Stomach (tissue), 9 donors: Measurements from ENCODE around the gene PDX1. TPM values are rescaled to one million over a fixed set of nuclear protein-coding genes. Genes with fewer than 3 reads are reported as not detected.
"Not testable (repeated sequence)": the region's sequence is repeated elsewhere in the genome, so short reads cannot be mapped to it uniquely, and the experiment has no call there.

ENCODE experiments used
- DNase-seq, 2 donors: peaks; one replicate each; pipeline versions ENCODE4 v3.0.0 to v3.0.0-alpha.2; 2013 to 2019
- H3K27ac ChIP-seq, 5 donors: fragments of 200-600 bp in 4 of 5; sonication (generic) in 4 of 5; one replicate each; pipeline ENCODE4 v1.5.1; 2013 to 2019; ENCODE audit warnings: mild to moderate bottlenecking in 1 of 5, moderate library complexity in 1 of 5
- H3K27me3 ChIP-seq, 3 donors: fragments of 200-600 bp; sonication (generic); one replicate each; pipeline ENCODE4 v1.5.1; 2017 to 2019; ENCODE audit warnings: mixed run types in 1 of 3
- H3K36me3 ChIP-seq, 4 donors: fragments of 200-600 bp; sonication (generic); 1 replicate in 3 of 4; 2 replicates in 1 of 4; pipeline ENCODE4 v1.5.1; 2016 to 2019
- H3K4me1 ChIP-seq, 4 donors: fragments of 200-600 bp; sonication (generic); one replicate each; pipeline ENCODE4 v1.5.1; 2016 to 2019
- H3K4me3 ChIP-seq, 4 donors: fragments of 200-600 bp; sonication (generic) in 3 of 4; one replicate each; pipeline ENCODE4 v1.5.1; 2016 to 2019; ENCODE audit warnings: mild to moderate bottlenecking in 1 of 4
- H3K9me3 ChIP-seq, 4 donors: fragments of 200-600 bp; sonication (generic); one replicate each; pipeline ENCODE4 v1.5.1; 2016 to 2019
- CTCF ChIP-seq, 7 experiments: fragments of 450-650 bp in 4 of 7; fragments of 200-600 bp in 3 of 7; sonication (generic) in 3 of 7; IDR thresholded peaks; one replicate each; pipeline ENCODE4 v1.5.1; 2016 to 2019; ENCODE audit warnings: antibody characterized with exemption in 7 of 7, control low read depth in 2 of 7, mild to moderate bottlenecking in 1 of 7
- EP300 ChIP-seq: sonication (generic); formaldehyde crosslinking; IDR thresholded peaks from one replicate; pipeline ENCODE4 v1.6.1; 2017; ENCODE audit warnings: antibody characterized with exemption
- POLR2A ChIP-seq, 4 donors: fragments of 450-650 bp; IDR thresholded peaks; one replicate each; pipeline ENCODE4 v1.6.1; 2016; ENCODE audit warnings: antibody characterized with exemption in 4 of 4, control low read depth in 2 of 4, mild to moderate bottlenecking in 1 of 4, moderate library complexity in 1 of 4
- POLR2AphosphoS5 ChIP-seq, 3 donors: sonication (generic); formaldehyde crosslinking; IDR thresholded peaks; one replicate each; pipeline ENCODE4 v1.6.1; 2016; ENCODE audit warnings: antibody characterized with exemption in 3 of 3
- WGBS, 5 donors: extraction: QIAGEN DNeasy Blood & Tissue Kit in 3 of 5; methylation state at CpG; one replicate each; pipeline versions ENCODE4 v1.1.5 to v1.1.7; 2013 to 2018; 5-methylcytosine and 5-hydroxymethylcytosine counted together
- intact Hi-C: fragments of 100-400 bp; cut with DNase I; formaldehyde crosslinking; loops from one replicate; pipeline ENCODE4 v1.15.1; 2023; ENCODE audit warnings: low total_unique reads
- polyA plus RNA-seq, 3 donors: library from polyadenylated mRNA; stranded (reverse); fragments of 200-250 nt; gene quantifications; one replicate each; pipeline ENCODE4 v1.2.3, GENCODE V29; 2013
- total RNA-seq, 5 donors: library from RNA; depleted of rRNA; stranded (reverse); fragments of >200 nt; gene quantifications; one replicate each; pipeline versions ENCODE4 v1.1.0 to v1.2.3, GENCODE V29; 2014 to 2016
- donor health status: healthy with polysubstance abuse.
- donor health status: Bipolar disorder and iron deficiency.
- donor health status: healthy.

Gene PDX1
- total and polyA plus RNA-seq, 8 donors, result 0.13 to 1.8 (median 0.92) TPM; not detected in 3

DNA sequence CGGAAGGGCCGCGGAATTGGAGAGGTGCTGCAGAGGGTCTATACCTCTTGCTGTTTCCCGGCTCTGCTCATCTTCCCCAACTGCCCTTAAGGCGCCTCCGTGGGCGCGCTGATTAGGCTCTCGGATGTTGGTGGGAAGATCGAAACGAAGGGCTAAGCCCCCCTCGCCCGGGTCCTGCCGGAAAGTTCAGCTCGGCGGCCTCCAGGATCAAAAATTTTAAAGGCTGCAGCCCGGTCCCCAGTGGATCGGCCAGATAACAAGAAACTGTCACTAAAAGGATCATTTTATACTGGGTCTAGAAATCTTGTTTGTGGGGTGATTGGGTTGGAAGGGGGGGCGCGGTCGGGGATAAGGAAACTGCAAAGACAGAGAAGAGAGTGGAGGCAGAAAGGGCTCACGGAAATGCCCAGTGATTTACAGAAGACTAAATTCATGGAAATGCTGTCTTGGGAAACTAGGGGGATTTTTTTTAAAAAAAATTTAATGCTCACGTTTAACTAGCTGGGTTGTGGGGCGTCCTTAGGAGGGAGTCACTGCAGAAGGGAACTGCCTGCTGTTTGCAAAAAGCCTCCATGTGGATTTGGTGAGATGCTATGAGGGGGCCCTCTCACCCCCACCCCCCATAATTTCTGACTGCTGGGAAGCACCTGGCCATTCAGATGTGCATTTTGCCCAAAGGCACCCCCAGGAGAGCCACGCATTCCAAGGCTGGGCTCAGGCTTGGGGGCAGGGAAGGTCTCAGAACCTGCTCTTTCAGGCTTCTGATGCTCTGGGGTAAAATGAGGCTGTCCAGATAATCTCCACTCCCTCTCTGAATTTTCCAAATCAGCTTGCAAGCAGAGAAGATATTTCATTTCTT lies 41.7 kb downstream of the PDX1 start:
- H3K27me3 ChIP-seq, result peaks cover 34 to 100% (median 82%) of the 10 kb centered on the region in 3 donors
- peaks cover 21 to 65% (median 37%) of the 10 kb centered on the region in 4 donors for H3K4me1 ChIP-seq
- 7 to 11% (median 8%) methylated on average over 18 to 25 of the region's 25 CpGs for WGBS, 5 donors
- intact Hi-C loops, result no loop called here
- TF ChIP-seq CTCF (IDR thresholded peaks at IDR 0.05) (no peak), POLR2A (IDR thresholded peaks at IDR 0.05) (no peak), EP300 (no peak), POLR2AphosphoS5 (IDR thresholded peaks at IDR 0.05) (no peak)
- DNase-seq, result no peak
- no peaks in the 10 kb centered on the region for H3K9me3 ChIP-seq
- no peaks in the 10 kb centered on the region for H3K36me3 ChIP-seq
- peak overlapping the region; percentile 35 to 58 (median 44) for H3K4me3 ChIP-seq
- H3K27ac ChIP-seq, result peak overlapping the region in 1 of 5 donors; percentile 44

DNA sequence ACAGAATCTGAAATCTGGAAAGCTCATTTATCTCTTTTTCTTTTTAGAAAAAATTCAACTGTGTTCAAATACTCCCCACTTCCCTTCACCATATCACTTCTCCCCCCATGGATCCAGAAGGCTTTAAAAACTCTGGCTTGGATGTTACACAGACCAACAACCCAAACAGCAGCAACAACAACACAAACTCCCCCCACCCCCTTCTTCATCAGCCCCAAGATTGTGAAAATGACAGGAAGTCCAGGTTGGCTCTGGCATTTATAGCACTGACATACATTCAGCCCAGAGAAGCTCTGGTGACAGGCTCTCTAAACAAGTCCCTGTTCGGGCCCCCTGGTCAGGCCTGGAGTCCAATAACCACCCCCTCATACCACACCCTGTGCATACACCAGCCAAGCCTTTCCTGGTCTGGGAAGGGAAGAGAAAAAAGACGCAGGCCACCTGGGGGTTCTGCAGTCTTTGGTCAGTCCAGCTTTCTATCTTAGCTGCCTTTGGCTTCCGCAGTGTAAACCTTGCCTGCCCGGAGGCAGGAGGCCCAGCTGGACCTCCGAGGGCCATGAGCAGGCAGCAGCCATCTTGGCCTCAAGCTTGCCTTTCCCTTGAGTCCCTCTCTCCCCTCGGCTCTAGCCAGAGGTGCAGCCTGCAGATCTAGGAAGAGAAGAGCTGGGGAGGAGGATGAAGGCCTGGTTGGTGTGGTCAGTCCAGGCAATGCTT lies 42.5 kb downstream of the PDX1 start:
- H3K27me3 ChIP-seq, result peaks cover 38 to 100% (median 82%) of the 10 kb centered on the region in 3 donors
- intact Hi-C loops, result no loop called here
- H3K9me3 ChIP-seq, result no peaks in the 10 kb centered on the region
- 29 to 43% (median 40%) methylated on average over 6 of the region's 6 CpGs for WGBS, 5 donors
- H3K36me3 ChIP-seq, result no peaks in the 10 kb centered on the region
- H3K4me1 ChIP-seq, result peaks cover 26 to 65% (median 45%) of the 10 kb centered on the region in 4 donors
- TF ChIP-seq POLR2AphosphoS5 (IDR thresholded peaks at IDR 0.05) (no peak), POLR2A (IDR thresholded peaks at IDR 0.05) (no peak), EP300 (no peak), CTCF (IDR thresholded peaks at IDR 0.05) (no peak)
- DNase-seq, result peak in 1 of 2 donors; percentile 74
- no peak overlapping the region for H3K27ac ChIP-seq
- H3K4me3 ChIP-seq, result no peak overlapping the region

DNA sequence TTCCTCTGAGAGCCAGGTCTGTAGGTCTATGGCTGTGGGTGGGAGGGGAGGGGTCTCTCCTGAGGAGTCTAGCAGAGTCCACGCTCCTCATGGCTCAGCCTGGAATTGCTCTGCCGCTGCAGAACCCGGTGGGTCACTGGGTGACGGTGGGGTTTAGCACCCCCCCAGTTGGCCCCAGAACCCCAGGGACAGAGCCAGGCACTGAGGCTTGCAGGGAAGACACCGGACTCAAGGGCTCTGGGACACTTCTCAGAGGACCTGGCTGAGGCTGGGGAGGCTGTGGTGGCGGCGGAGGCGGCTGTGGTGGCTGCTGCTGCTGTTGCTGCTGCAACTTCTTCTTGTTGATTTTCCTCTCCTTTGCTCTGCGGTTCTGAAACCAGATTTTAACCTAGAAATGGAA lies 43.2 kb downstream of the PDX1 start:
- Histone ChIP-seq H3K4me3 (no peak overlapping the region), H3K4me1 (peaks cover 27 to 66% (median 52%) of the 10 kb centered on the region in 4 donors), H3K9me3 (no peaks in the 10 kb centered on the region), H3K27me3 (peaks cover 38 to 100% (median 83%) of the 10 kb centered on the region in 3 donors), H3K36me3 (no peaks in the 10 kb centered on the region), H3K27ac (no peak overlapping the region)
- no peak for TF ChIP-seq EP300
- TF ChIP-seq CTCF (IDR thresholded peaks at IDR 0.05), result no peak
- no peak for TF ChIP-seq POLR2A (IDR thresholded peaks at IDR 0.05)
- no peak for TF ChIP-seq POLR2AphosphoS5 (IDR thresholded peaks at IDR 0.05)
- intact Hi-C loops, result no loop called here
- WGBS, 5 donors, result 70 to 88% (median 83%) methylated on average over 8 to 9 of the region's 9 CpGs
- DNase-seq, result no peak

DNA sequence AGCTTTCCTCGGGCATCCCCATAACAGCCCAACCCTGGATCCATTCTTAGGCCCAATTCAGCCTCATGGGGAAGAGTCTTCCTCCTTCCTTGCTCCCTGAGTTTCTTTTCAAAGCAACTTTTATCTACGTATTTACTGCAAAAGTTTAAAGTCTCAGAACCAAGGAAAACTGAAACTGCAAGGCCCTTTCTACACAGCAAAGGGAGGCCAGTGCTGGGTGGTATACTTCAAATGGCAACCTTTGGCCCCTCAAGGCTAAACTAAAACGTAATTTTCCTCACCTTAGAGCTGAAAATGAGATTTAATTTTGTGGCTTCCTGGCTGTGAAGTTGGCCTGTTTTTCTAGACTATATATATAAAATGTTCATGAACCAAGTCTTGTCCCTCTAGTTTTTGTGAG lies 43.7 kb downstream of the PDX1 start:
- Histone ChIP-seq H3K4me1 (peaks cover 32 to 67% (median 57%) of the 10 kb centered on the region in 4 donors), H3K4me3 (no peak overlapping the region), H3K27me3 (peaks cover 36 to 100% (median 84%) of the 10 kb centered on the region in 3 donors), H3K36me3 (no peaks in the 10 kb centered on the region), H3K9me3 (no peaks in the 10 kb centered on the region), H3K27ac (no peak overlapping the region)
- intact Hi-C loops, result no loop called here
- DNase-seq, result no peak
- no peak for TF ChIP-seq POLR2A (IDR thresholded peaks at IDR 0.05)
- TF ChIP-seq EP300, result no peak
- no peak for TF ChIP-seq POLR2AphosphoS5 (IDR thresholded peaks at IDR 0.05)
- no peak for TF ChIP-seq CTCF (IDR thresholded peaks at IDR 0.05)
- WGBS, 5 donors, result 60 to 82% (median 71%) methylated on average over 3 of the region's 3 CpGs

DNA sequence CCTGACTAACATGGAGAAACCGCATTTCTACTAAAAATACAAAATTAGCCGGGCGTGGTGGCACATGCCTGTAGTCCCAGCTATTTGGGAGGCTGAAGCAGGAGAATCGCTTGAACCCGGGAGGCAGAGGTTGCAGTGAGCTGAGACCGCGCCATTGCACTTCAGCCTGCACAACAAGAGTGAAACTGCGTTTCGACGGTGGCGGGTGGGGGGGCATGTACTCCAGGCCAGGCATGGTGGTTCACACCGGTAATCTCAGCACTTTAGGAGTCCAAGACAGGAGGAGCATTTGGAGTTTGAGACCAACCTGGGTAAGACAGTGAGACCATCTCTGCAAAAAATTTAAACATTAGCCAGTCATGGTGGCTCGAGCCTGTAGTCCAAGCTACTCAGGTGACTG lies 44.4 kb downstream of the PDX1 start:
- 63 to 80% (median 76%) methylated on average over 13 of the region's 13 CpGs for WGBS, 5 donors
- H3K9me3 ChIP-seq, intact Hi-C loops, DNase-seq, H3K36me3 ChIP-seq, H3K27ac ChIP-seq, H3K4me3 ChIP-seq: not testable (repeated sequence)
- H3K27me3 ChIP-seq, result peaks cover 37 to 100% (median 84%) of the 10 kb centered on the region in 3 donors
- H3K4me1 ChIP-seq, result peaks cover 38 to 70% (median 61%) of the 10 kb centered on the region in 4 donors
